Activated T-cell treated with anti-CD3 and anti-CD28 coated beads, Interleukin-2, amount 50 U/mL, for 72 hours (primary cell): ENCODE results near the gene STIP1. TPM values are rescaled to one million over a fixed set of nuclear protein-coding genes. Genes with fewer than 3 reads are reported as not detected.

Experiments used
- ATAC-seq, 2 donors: fragments of 150-1000 bp; cut with Tn5 transposase; replicated peaks in 1 of 2; 2 replicates each; pipeline ENCODE4 v1.10.0; 2021; ENCODE audit warnings: moderate library complexity in 2 of 2, mild to moderate bottlenecking in 1 of 2
- DNase-seq, 2 donors: peaks; one replicate each; pipeline ENCODE4 v3.0.0; 2021 to 2022; ENCODE audit warnings: mixed read lengths in 1 of 2
- H3K27ac Mint-ChIP-seq: one replicate; pipeline ENCODE4 v1.8.0; 2022; ENCODE audit warnings: mild to moderate bottlenecking, moderate library complexity, mixed read lengths
- H3K27me3 Mint-ChIP-seq: one replicate; pipeline ENCODE4 v1.8.0; 2022; ENCODE audit warnings: low read depth, mixed read lengths
- H3K36me3 Mint-ChIP-seq, 2 donors: one replicate each; pipeline ENCODE4 v1.8.0; 2022; ENCODE audit warnings: mixed read lengths in 2 of 2, mild to moderate bottlenecking in 1 of 2; ENCODE audit not compliant: insufficient read depth in 2 of 2
- H3K4me1 Mint-ChIP-seq: one replicate; pipeline ENCODE4 v1.8.0; 2022; ENCODE audit warnings: low read depth, mixed read lengths
- H3K4me3 Mint-ChIP-seq, 2 donors: one replicate each; pipeline ENCODE4 v1.8.0; 2022; ENCODE audit warnings: mild to moderate bottlenecking in 2 of 2, mixed read lengths in 2 of 2, moderate library complexity in 2 of 2
- H3K9me3 Mint-ChIP-seq, 2 donors: one replicate each; pipeline ENCODE4 v1.8.0; 2022; ENCODE audit warnings: mixed read lengths in 2 of 2
- total RNA-seq, 2 donors: library from RNA; stranded (reverse); gene quantifications; one replicate each; pipeline ENCODE4 v1.2.3, GENCODE V29; 2022

STIP1 gene
- total RNA-seq, 2 donors from 2014 or later = 246 to 256 TPM

DNA sequence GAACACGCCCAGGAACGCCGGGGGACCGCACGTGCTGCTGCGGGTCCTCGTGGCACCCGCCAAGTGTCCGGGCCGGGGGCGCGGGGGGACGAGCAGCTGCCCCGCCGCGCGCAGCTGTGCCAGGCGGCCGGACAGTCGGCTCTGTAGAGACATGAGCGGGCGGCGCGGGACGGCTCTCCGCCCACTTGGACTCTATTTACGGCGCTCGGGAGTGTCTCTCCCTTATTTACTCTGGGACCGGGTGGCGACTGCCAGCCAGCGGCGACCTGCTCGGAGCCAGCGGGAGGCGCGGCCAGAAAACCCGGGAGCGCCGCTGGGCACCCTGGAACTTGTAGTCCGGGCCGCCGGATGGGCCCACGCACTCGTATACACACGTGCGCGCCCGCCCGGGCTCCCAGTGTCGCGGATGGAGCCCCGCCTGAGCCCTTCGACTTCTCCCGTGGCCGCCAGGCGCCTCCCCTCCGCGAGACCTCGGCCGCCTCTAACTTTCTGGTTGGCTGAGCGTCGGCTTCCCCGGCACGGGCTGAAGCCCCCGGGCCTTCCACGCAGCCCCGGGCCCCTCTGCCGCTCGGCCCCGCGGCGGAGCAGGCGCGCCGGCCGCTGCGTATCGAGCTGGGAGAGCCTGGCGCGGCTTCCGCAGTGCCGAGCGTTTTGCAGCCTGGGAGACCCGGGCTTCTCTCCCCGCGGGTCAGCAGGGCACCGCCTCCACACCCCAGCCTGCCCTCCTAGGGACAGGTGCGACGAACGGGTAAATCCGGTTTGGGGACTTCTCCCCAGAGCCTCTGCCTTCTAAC lies 19.9 kb upstream of the STIP1 start, which contains the start of gene MACROD1:
Gene MACROD1 (minus strand): TSS at position 272 of the 794 bp plus-strand sequence. CDS start 119 bp downstream, at position 153.
- H3K4me3 Mint-ChIP-seq = peak within 1 kb of the TSS; percentile 91 to 95
- no peaks in the 10 kb centered on the region for H3K9me3 Mint-ChIP-seq
- H3K27ac Mint-ChIP-seq = peak within 1 kb of the TSS; percentile 81
- ATAC-seq (peak; percentile 97), DNase-seq (peak; percentile 85 to 86)
- peaks cover 0 to 2% of the 10 kb centered on the region in 2 donors for H3K36me3 Mint-ChIP-seq
- peaks cover 16% of the 10 kb centered on the region for H3K4me1 Mint-ChIP-seq
- H3K27me3 Mint-ChIP-seq = no peaks in the 10 kb centered on the region

GRCh38 chr11:64170419-64170818 lies 15.6 kb upstream of the STIP1 start:
- Mint-ChIP-seq H3K4me3 (no peak overlapping the region), H3K27ac (no peak overlapping the region), H3K4me1 (peaks cover 6% of the 10 kb centered on the region), H3K36me3 (peaks cover 4 to 6% of the 10 kb centered on the region in 2 donors), H3K9me3 (peaks cover 4% of the 10 kb centered on the region in 2 donors), H3K27me3 (no peaks in the 10 kb centered on the region)
- ATAC-seq = no peak
- no peak for DNase-seq

DNA sequence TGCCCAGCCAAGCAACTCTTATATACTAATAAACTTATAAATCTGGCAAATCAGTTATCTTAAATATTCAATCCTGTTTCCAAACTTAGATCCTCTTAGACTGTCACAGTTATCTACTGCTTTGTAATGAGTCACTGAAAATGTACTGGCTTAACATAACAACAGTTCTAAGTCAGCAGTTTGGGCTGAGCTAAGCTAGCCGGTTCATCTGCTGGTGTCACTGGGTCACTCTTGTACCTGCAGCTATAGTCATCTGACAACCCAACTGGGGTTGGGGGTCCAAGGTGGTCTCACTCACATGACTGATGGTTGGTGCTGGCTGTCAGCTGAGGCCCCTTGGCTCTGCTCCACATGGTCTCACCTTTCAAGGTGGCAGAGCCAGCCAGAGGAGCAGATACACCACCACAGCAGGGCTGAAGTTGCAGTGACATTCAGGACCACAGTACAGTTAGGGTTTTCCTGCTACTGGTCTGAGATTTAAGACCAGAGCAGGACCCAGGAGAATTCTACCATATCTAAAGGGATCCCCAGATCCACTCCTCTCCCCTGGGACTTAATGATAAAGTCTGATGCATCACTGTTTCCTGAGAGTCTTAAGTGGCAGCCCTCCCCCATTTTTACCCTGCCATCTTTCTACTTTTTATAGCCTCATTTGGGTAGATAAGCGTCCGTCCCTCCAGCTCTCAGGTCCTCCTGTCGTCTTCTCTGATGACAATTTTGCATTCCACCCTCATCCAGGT lies 12.2 kb upstream of the STIP1 start:
- Mint-ChIP-seq H3K27ac (no peak overlapping the region), H3K4me3 (no peak overlapping the region), H3K4me1 (peaks cover 17% of the 10 kb centered on the region), H3K36me3 (peaks cover 4 to 5% of the 10 kb centered on the region in 2 donors), H3K9me3 (peaks cover 4% of the 10 kb centered on the region in 2 donors), H3K27me3 (no peaks in the 10 kb centered on the region)
- no peak for DNase-seq
- ATAC-seq = no peak

DNA sequence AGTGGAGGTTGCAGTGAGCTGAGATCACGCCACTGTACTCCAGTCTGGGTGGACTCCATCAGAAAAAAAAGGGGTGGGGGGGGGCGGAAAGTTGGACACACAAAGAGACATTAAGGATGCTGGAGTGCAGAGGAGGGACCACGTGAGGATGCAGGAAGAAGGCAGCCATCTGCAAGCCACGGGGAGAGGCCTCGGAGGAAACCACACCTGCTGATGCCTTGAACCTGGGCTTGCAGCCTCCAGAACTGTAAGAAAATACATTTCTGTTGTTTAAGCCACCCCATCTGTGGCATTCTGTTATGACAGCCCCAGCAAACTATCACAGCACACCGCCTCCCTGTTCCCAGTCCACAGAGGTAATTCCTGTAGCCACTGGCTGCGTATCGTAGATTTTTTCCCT lies 9.2 kb upstream of the STIP1 start:
- peaks cover 4 to 5% of the 10 kb centered on the region in 2 donors for H3K36me3 Mint-ChIP-seq
- ATAC-seq (no peak), DNase-seq (no peak)
- peaks cover 30% of the 10 kb centered on the region for H3K4me1 Mint-ChIP-seq
- H3K27ac Mint-ChIP-seq = no peak overlapping the region
- no peak overlapping the region for H3K4me3 Mint-ChIP-seq
- H3K27me3 Mint-ChIP-seq = no peaks in the 10 kb centered on the region
- H3K9me3 Mint-ChIP-seq = peaks cover 4% of the 10 kb centered on the region in 2 donors

- peak; percentile 32 to 62 for ATAC-seq
- H3K9me3 Mint-ChIP-seq = peaks cover 4% of the 10 kb centered on the region in 2 donors
Measured at GRCh38 chr11:64178203-64178602, 7.8 kb upstream of the STIP1 start.

GRCh38 chr11:64178951-64179639 lies 6.9 kb upstream of the STIP1 start:
- ATAC-seq (no peak), DNase-seq (no peak)
- Mint-ChIP-seq H3K36me3 (peaks cover 2 to 3% of the 10 kb centered on the region in 2 donors), H3K27ac (no peak overlapping the region), H3K4me3 (no peak overlapping the region), H3K27me3 (no peaks in the 10 kb centered on the region), H3K9me3 (peaks cover 2% of the 10 kb centered on the region in 2 donors), H3K4me1 (peaks cover 48% of the 10 kb centered on the region)

More at GRCh38 chr11:64178203-64178602, 7.8 kb upstream of the STIP1 start:
- DNase-seq = no peak
- H3K27ac Mint-ChIP-seq = no peak overlapping the region
- no peaks in the 10 kb centered on the region for H3K27me3 Mint-ChIP-seq
- no peak overlapping the region for H3K4me3 Mint-ChIP-seq
- H3K4me1 Mint-ChIP-seq = peaks cover 39% of the 10 kb centered on the region
- peaks cover 4 to 5% of the 10 kb centered on the region in 2 donors for H3K36me3 Mint-ChIP-seq

- Mint-ChIP-seq H3K27ac (no peak overlapping the region), H3K27me3 (no peaks in the 10 kb centered on the region), H3K4me3 (no peak overlapping the region), H3K36me3 (peaks cover under 1 to 1% of the 10 kb centered on the region in 2 donors), H3K9me3 (no peaks in the 10 kb centered on the region), H3K4me1 (peaks cover 58% of the 10 kb centered on the region)
- ATAC-seq (no peak), DNase-seq (no peak)
Measured at GRCh38 chr11:64180891-64181290, 5.1 kb upstream of the STIP1 start.

- H3K27ac Mint-ChIP-seq = no peak overlapping the region
- H3K4me3 Mint-ChIP-seq = peak overlapping the region; percentile 15 to 57
- ATAC-seq (no peak), DNase-seq (peak; percentile 53 to 69)
- no peaks in the 10 kb centered on the region for H3K27me3 Mint-ChIP-seq
- H3K9me3 Mint-ChIP-seq = no peaks in the 10 kb centered on the region
- peaks cover 2 to 3% of the 10 kb centered on the region in 2 donors for H3K36me3 Mint-ChIP-seq
- peaks cover 58% of the 10 kb centered on the region for H3K4me1 Mint-ChIP-seq
Measured at GRCh38 chr11:64181506-64182411, 4.2 kb upstream of the STIP1 start.

- no peaks in the 10 kb centered on the region for H3K9me3 Mint-ChIP-seq
- peaks cover 3 to 4% of the 10 kb centered on the region in 2 donors for H3K36me3 Mint-ChIP-seq
- ATAC-seq (no peak), DNase-seq (no peak)
- no peaks in the 10 kb centered on the region for H3K27me3 Mint-ChIP-seq
- peak overlapping the region; percentile 43 to 94 for H3K4me3 Mint-ChIP-seq
- peaks cover 50% of the 10 kb centered on the region for H3K4me1 Mint-ChIP-seq
- H3K27ac Mint-ChIP-seq = peak overlapping the region; percentile 93
Measured at GRCh38 chr11:64183890-64184289, 2.1 kb upstream of the STIP1 start.

DNA sequence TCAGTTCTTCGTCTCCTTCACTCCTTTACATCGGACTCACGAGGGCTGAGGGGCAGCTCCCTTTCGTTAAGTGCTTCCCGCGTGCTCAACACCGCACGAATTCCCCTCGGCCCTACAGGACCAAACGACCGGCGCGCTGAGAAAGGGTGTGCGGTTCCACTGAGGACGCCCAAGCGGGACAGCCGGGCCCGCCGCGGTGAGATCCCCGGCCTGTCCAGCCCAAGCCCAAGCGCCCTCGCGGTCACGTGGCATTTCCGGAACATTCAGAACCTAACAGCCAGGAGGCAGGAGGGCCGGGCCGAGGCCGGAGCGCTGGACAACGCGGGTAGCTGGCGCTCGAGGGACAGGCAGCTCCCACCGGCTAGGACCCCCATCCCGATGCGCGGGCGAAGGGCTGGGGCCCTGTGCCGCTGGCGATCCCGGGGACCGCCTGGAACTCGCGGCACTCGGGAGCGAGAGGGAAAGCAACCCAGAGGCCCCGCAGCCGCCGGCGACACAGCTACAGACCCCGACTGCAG lies 737 bp upstream of the STIP1 start:
- peaks cover 56% of the 10 kb centered on the region for H3K4me1 Mint-ChIP-seq
- DNase-seq (no peak), ATAC-seq (peak in 1 of 2 donors; percentile 4)
- H3K27ac Mint-ChIP-seq = peak overlapping the region; percentile 93
- no peaks in the 10 kb centered on the region for H3K27me3 Mint-ChIP-seq
- peak overlapping the region; percentile 85 to 94 for H3K4me3 Mint-ChIP-seq
- H3K9me3 Mint-ChIP-seq = no peaks in the 10 kb centered on the region
- H3K36me3 Mint-ChIP-seq = peaks cover 3 to 4% of the 10 kb centered on the region in 2 donors

DNA sequence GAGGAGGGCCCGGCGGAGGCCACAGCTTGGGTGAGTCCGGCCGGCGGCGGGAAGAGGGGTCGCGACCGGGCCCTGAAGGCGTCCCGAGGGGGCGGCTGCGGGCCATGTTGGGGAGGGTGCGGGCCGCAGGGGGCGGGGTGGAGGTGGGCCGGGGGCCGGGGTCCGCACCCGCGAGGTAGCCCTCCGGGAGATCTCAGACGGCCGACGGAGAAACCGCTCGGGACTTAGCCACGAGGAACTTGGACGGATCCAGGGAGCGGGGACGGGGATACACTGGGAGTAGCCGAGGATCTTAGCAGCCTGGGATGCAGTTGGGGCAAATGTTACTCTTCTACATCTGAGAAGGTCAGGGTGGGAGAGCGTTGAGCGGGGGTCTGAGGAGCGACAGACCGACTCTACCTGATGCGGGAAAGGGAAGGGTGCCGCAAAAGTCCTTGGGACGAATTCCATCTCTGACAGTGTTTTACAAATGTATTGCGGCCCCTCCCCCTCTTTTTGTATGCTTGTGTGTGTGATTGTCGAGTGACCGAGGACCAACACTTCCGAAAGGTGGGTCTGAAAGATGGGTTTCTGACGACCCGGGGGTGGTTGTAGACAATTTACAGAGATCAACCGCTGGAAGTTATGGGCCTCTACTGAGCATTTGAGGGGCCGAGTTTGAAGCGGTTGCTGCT lies 658 bp downstream of the STIP1 start:
- H3K4me3 Mint-ChIP-seq = no peak overlapping the region
- peaks cover 3 to 10% of the 10 kb centered on the region in 2 donors for H3K36me3 Mint-ChIP-seq
- H3K9me3 Mint-ChIP-seq = no peaks in the 10 kb centered on the region
- H3K27ac Mint-ChIP-seq = no peak overlapping the region
- ATAC-seq (no peak), DNase-seq (peak; percentile 56 to 69)
- peaks cover 53% of the 10 kb centered on the region for H3K4me1 Mint-ChIP-seq
- H3K27me3 Mint-ChIP-seq = no peaks in the 10 kb centered on the region
